NCI-H146 treated with DMSO at 0.1 percent for 48 hours (cell line): Measurements from ENCODE around the gene MDFIC2.
"Not testable (repeated sequence)": the region's sequence is repeated elsewhere in the genome, so short reads cannot be mapped to it uniquely, and the experiment has no call there.

Experiments
- DNase-seq: peaks from one replicate; lab custom pipeline; 2025; ENCODE audit not compliant: unreplicated experiment; lab: John Stamatoyannopoulos, UW

MDFIC2 gene

DNA sequence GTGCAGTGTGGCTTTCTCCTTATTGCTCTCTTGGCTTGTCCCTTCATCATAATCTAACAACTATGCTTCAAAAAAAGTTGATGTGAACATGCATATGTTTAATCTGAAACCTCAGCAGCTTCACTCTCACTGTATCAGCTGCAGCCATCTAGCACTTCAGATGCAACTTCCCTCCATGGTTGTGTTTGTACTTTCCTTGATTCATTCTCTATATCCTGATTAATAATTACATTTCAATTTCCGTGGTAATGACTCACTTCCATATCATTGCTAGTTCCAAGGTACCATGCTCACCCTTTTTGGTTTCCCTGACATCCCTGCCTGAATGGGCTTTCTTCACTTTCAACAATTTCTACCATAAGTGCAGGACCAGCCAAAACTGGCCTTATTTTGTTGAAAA, 51.2 kb downstream of the MDFIC2 start:
- DNase-seq, result no peak

DNA sequence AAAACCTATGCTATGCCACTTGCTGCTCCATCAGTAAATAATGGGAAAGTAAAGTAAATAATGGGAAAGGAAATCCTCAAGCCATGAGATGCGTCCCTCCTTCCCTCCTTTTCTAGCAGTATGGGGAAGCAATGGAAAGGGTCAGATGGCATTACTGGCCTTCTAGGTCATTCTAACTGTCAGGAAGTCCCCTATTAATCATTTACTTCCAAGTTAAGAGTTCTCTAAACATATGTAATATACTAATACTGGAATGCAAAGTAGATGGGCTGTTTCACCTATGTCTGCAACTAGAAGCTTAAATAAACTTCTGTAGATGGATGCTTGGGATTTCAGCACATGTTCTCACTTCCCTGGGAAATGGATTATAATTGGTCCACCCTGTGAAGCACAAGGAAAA, 55.9 kb downstream of the MDFIC2 start:
- DNase-seq, result no peak

- no peak for DNase-seq
Measured at GRCh38 chr3:70250492-70250891, 61.9 kb downstream of the MDFIC2 start.

- DNase-seq, result no peak
Measured at GRCh38 chr3:70249509-70250160, 62.8 kb downstream of the MDFIC2 start.

- DNase-seq, result no peak
Measured at GRCh38 chr3:70248856-70249255, 63.6 kb downstream of the MDFIC2 start.

DNA sequence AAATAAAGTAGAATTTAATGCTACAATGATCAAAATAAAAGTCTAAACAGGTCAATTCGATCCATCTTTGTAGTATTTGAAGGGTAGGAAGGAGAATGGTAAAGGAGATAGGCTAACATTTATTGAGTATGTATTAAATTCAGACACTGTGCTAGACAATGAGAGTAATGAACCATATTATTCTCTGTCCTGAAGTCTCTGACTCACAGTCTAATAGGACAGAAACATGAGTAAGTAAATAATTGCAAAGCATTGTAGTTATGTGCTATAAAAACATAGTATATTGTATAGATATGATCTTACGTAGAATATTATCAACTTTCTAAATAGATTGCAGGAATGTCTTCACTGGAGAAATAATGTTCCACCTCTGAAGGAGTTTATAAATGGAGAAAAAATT, 64.5 kb downstream of the MDFIC2 start:
- DNase-seq, result no peak

DNA sequence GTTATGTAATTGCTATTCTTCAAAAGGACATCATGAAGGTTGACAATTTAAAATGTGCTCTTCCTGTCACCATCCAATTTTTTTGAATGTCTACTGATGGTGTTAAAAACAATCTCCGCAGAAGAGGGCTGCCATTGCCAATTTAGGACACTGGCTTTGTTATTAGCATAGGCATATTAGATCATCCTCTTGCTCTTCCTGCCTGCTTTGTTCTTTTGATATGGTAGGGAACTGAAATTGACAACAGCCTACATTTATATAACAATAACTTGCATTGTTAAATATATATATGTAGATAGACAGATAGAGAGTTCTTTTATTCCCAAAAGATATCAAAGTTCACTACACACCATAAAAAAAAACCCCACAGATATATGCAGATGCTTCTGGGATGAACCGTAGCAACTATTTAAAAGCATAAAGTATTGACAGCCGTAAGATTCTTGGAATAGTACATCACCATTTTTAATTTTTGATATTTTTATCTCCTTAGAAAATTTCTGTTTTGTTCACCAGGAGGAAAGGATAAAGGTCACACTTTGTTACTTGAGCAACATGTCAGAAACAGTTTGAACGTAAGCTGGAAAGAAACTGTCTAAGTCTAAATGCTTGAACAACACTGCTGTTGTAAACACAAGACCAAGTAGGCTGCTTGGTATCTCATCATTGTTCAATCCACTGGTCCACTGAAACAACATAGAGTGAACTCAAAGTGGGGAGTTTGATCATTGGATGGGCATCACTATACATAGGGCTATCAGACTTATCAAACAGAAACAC, 66.5 kb downstream of the MDFIC2 start:
- DNase-seq, result no peak

DNA sequence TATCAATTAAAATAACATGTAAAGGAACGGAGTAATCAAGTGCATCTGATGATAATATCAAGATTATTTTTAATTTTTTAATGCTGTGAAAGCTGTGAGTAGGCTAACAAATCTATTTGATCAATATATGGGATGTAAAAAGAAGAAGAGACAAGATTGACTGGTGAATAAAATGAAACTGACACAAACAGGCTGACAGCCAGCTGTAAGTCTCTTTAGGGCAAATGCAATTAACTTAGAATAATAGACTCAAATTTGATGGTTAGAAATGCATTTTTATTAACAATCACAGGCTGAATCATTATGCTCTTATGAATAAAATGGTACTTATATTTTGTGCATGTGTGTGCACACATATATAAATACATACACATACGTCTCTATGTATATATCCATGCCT, 68.0 kb downstream of the MDFIC2 start:
- no peak for DNase-seq

GRCh38 chr3:70242297-70242882, 70.0 kb downstream of the MDFIC2 start:
- DNase-seq, result no peak

GRCh38 chr3:70233812-70234211, 78.6 kb downstream of the MDFIC2 start:
- DNase-seq, result no peak

DNA sequence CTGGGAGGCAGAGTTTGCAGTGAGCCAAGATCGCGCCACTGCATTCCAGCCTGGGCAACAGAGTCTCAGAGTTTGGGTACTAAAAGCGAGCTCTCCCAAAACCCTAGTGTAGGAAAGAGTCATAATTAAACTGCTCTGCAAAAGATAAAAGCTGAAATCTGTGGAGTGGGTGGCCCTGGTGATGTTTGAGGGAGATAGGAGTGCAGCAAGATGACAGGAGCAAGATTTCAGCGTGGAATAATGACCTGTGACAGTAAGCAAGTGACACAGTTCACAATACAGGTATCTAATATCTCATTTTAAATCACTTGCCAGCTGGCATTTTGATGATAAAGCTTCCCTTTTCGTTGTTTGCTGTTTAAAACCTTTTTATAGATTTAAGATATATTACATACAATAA, 79.3 kb downstream of the MDFIC2 start:
- no peak for DNase-seq

DNA sequence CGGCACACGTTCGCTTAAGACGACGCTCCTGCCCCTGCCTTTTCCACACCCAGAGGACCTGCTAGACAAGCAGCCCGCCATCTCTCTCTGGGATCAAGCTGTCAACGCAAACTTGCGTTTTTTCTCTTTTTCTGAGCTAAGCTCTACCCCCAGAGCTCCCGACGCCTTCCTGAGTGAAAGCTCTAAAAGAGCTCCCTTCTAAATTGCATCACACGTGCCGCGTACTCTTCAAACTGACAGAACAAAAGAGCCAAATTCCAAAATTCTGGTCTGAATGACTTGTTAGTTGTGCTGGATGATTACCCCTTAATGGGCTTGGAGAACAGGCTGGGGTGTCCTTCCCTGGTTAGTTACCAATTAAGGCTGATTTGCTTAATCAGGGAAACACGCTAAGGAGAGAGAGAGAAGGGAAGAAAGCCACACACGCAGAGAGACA, 81.2 kb downstream of the MDFIC2 start:
- DNase-seq, result no peak

- no peak for DNase-seq
Measured at GRCh38 chr3:70227437-70227836, 85.0 kb downstream of the MDFIC2 start.

- DNase-seq, result no peak
Measured at GRCh38 chr3:70225146-70225545, 87.3 kb downstream of the MDFIC2 start.

GRCh38 chr3:70224337-70224736, 88.1 kb downstream of the MDFIC2 start:
- no peak for DNase-seq

DNA sequence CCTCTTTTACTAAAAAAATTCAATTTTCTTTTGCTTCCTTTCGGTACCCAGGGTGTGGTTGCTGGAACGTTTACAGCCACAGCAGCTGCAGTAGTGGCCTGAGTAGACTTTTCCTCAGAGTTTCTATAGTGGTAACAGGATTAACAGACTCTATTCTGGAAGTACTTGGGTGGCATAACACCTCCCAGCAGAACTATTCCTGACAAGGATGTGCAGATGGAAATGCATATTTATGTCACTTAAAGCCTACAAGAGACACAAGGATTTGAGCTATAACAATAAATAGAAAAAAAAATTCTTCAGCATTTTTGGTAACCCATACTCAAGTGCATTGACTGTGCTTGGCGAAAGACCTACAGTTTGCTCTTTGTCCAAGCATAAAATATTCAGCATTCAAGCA, 94.0 kb downstream of the MDFIC2 start:
- DNase-seq, result no peak

DNA sequence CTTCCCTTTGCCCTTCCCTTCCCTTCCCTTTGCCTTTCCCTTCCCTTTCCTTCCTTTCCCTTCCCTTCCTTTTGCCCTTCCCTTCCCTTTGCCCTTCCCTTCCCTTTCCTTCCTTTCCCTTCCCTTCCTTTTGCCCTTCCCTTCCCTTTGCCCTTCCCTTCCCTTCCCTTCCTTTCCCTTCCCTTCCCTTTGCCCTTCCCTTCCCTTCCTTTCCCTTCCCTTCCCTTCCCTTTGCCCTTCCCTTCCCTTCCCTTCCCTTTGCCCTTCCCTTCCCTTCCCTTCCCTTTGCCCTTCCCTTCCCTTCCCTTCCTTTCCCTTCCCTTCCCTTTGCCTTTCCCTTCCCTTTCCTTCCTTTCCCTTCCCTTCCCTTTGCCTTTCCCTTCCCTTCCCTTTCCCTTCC, 101.2 kb downstream of the MDFIC2 start:
- not testable (repeated sequence) for DNase-seq

DNA sequence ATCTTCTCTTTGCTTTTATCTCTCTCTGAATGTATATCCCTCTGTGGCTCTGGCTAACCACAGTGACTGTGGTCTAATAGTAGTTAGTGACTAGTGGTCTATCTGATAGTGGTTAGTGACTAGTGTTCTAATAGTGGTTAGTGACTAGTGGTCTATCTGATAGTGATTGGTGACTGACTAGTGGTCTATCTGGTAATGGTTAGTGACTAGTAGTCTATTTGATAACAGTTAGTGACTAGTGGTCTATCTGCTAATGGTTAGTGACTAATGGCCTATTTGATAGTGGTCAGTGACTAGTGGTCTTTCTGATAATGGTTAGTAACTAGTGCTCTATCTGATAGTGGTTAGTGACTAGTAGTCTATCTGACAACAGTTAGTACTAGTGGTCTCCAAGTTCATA, 110.5 kb downstream of the MDFIC2 start:
- DNase-seq, result no peak

DNA sequence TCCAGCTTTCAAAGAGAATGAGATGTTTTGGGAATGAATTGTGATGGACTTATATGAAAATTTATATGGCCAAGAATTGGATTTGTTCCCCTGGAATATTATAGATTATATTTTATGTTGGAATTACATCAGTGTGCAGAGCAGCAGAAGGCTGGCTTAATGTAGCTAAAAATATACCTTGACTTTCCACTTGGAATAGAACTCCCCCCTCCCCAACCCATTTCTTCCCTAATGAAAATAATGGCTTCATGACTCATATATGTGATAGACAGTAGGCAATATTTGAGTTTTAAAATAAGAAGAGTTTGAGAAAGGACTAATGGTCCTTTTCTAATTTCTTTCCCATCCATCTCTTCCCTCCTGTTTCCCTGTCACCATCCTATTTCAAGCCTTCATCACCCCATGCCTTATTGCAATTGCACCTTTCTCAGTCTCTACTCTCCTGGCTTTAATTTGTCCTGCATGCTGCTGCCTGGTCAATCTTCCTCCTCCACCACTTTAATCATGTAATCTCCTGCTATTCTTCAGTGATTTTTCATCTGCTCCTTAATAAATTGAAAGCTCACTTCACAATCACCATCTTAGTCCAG, 122.5 kb downstream of the MDFIC2 start:
- no peak for DNase-seq

- no peak for DNase-seq
Measured at GRCh38 chr3:70186221-70186620, 126.2 kb downstream of the MDFIC2 start.

DNA sequence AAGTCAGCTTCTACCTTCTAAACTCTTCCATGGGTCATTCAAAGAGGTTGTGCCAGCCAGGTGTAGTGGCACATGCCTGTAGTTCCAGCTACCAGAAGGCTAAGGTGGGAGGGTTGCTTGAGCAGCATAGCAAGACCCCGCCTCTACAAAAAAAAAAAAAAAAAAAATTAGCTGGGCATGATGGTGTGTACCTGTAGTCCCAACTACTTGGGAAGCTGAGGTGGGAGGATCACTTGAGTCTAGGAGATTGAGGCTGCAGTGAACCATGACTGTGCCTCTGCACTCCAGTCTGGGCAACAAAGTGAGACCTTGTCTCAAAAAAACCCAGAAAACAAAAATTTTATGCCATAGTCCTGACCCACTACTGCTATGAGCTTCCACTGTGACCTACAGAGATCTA, 126.8 kb downstream of the MDFIC2 start:
- DNase-seq, result no peak
